ENCODE measurements around the gene WBP1L.

WBP1L gene

GRCh38 chr10:102720337-102720736, 23.4 kb upstream of the WBP1L start:
- Histone ChIP-seq H3K27me3 (no peaks in the 10 kb centered on the region), H3K9me3 (0 out of 2 replicates have a peak, but pooled peaks cover 4% of the 10 kb centered on the region), H3K4me3 (no peak overlapping the region), H3K4me2 (no peak overlapping the region), H3K9ac (no peak overlapping the region), H3K27ac (peak overlapping the region; percentile 38; the same call in 1 of the 2 replicates), H3K36me3 (peaks cover 48% of the 10 kb centered on the region), H4K20me1 (peaks cover 40% of the 10 kb centered on the region), H3K4me1 (peaks cover 63% of the 10 kb centered on the region)
- TF ChIP-seq Cebpa-rat (IDR thresholded peaks at IDR 0.05) = no peak

DNA sequence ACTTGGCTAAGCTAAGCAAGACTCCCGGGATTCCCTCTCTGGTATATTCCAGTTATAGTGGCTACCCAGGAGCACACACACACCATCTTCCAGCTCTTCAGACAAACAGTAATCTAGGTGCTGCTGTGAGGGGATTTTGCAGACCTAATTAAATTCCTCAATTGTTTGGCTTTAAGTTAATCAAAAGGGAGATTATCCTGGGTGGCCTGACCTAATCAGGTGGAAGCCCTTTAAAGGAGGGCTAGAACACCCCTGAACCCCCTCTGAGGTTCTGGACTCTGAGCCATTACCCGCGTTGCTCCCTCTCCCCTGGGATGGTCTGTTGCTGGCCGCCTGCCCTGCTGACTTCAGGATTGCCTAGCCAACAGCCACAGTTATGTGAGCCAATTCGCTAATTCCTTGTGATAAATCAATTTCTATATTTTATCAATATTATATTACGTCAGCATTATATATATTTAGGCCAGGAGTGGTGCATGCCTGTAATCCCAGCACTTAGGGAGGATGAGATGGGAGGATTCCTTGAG, 22.9 kb upstream of the WBP1L start:
- peaks cover 58% of the 10 kb centered on the region for H3K4me1 ChIP-seq
- H3K27me3 ChIP-seq = no peaks in the 10 kb centered on the region
- peaks cover 53% of the 10 kb centered on the region for H3K36me3 ChIP-seq
- no peak overlapping the region for H3K4me2 ChIP-seq
- TF ChIP-seq Cebpa-rat (IDR thresholded peaks at IDR 0.05) = no peak
- H3K4me3 ChIP-seq = no peak overlapping the region
- 0 out of 2 replicates have a peak, but pooled peaks cover 4% of the 10 kb centered on the region for H3K9me3 ChIP-seq
- H3K9ac ChIP-seq = no peak overlapping the region
- peaks cover 44% of the 10 kb centered on the region for H4K20me1 ChIP-seq
- H3K27ac ChIP-seq = 0 out of 2 replicates have a peak overlapping the region, but pooled peaks have one; percentile 26

GRCh38 chr10:102721954-102722353, 21.8 kb upstream of the WBP1L start:
- peaks cover 64% of the 10 kb centered on the region for H3K36me3 ChIP-seq
- no peak overlapping the region for H3K9ac ChIP-seq
- H3K4me2 ChIP-seq = no peak overlapping the region

DNA sequence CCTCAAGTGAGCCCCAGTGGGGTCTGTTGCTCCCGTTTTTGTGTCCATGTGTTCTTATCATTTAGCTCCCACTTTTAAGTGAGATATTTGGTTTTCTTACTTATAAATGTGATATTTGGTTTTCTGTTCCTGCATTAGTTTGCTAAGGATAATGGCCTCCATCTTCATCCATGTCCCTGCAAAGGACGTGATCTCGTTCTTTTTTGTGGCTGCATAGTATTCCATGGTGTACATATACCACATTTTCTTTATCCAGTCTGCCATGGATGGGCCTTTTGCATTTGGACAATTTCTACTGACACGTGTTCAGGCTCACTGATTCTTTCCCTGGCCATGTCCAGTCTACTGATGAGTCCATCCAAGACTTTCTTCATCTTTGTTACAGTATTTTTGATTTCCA, 19.8 kb upstream of the WBP1L start:
- peaks cover 41% of the 10 kb centered on the region for H4K20me1 ChIP-seq
- TF ChIP-seq Cebpa-rat (IDR thresholded peaks at IDR 0.05) = no peak
- H3K4me1 ChIP-seq = peaks cover 31% of the 10 kb centered on the region
- no peak overlapping the region for H3K4me2 ChIP-seq
- 0 out of 2 replicates have a peak, but pooled peaks cover 4% of the 10 kb centered on the region for H3K9me3 ChIP-seq
- H3K27me3 ChIP-seq = no peaks in the 10 kb centered on the region
- H3K36me3 ChIP-seq = peaks cover 80% of the 10 kb centered on the region
- no peak overlapping the region for H3K4me3 ChIP-seq
- H3K27ac ChIP-seq = no peak overlapping the region
- H3K9ac ChIP-seq = no peak overlapping the region

More at GRCh38 chr10:102721954-102722353, 21.8 kb upstream of the WBP1L start:
- Histone ChIP-seq H3K9me3 (0 out of 2 replicates have a peak, but pooled peaks cover 4% of the 10 kb centered on the region), H3K4me3 (no peak overlapping the region), H4K20me1 (peaks cover 53% of the 10 kb centered on the region), H3K27ac (no peak overlapping the region), H3K4me1 (peaks cover 47% of the 10 kb centered on the region), H3K27me3 (no peaks in the 10 kb centered on the region)
- no peak for TF ChIP-seq Cebpa-rat (IDR thresholded peaks at IDR 0.05)

DNA sequence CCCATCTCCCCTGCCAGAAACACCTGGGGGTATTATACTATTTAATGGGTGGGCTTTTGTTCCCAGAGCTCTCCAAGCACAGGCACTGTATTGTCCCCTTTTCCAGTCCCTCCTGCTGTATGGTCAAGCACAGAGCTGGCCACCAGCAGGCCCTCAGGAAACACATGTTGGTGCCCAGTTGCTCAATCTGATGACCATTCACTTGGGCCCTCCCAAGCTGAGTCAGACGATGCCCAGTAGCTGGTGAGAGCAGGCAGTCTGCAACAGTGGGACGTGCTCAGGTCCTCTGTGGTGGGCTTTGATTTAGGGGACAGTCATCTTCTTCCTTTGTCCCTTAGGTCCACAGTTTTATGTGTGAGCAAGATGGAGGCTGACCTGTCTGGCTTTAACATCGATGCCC, 17.5 kb upstream of the WBP1L start:
- H3K27me3 ChIP-seq = no peaks in the 10 kb centered on the region
- no peak overlapping the region for H3K4me3 ChIP-seq
- H3K36me3 ChIP-seq = peaks cover 93% of the 10 kb centered on the region
- no peak overlapping the region for H3K9ac ChIP-seq
- no peak for TF ChIP-seq Cebpa-rat (IDR thresholded peaks at IDR 0.05)
- peaks cover 34% of the 10 kb centered on the region for H4K20me1 ChIP-seq
- 0 out of 2 replicates have a peak, but pooled peaks cover 4% of the 10 kb centered on the region for H3K9me3 ChIP-seq
- H3K4me1 ChIP-seq = peaks cover 13% of the 10 kb centered on the region
- no peak overlapping the region for H3K4me2 ChIP-seq
- H3K27ac ChIP-seq = no peak overlapping the region

GRCh38 chr10:102727037-102727818, 16.5 kb upstream of the WBP1L start:
- H3K4me2 ChIP-seq = no peak overlapping the region
- H3K27me3 ChIP-seq = no peaks in the 10 kb centered on the region
- no peak overlapping the region for H3K9ac ChIP-seq
- peaks cover 7% of the 10 kb centered on the region; the same call in 1 of the 2 replicates for H3K4me1 ChIP-seq
- no peak overlapping the region for H3K4me3 ChIP-seq
- H3K27ac ChIP-seq = no peak overlapping the region
- H3K9me3 ChIP-seq = 0 out of 2 replicates have a peak, but pooled peaks cover 4% of the 10 kb centered on the region
- H3K36me3 ChIP-seq = peaks cover 96% of the 10 kb centered on the region
- H4K20me1 ChIP-seq = peaks cover 27% of the 10 kb centered on the region
- TF ChIP-seq Cebpa-rat (IDR thresholded peaks at IDR 0.05) = no peak

GRCh38 chr10:102729029-102730026, 14.4 kb upstream of the WBP1L start:
- TF ChIP-seq Cebpa-rat (IDR thresholded peaks at IDR 0.05) = no peak
- peaks cover 7% of the 10 kb centered on the region; the same call in 1 of the 2 replicates for H3K4me1 ChIP-seq
- no peaks in the 10 kb centered on the region for H3K9me3 ChIP-seq
- no peak overlapping the region for H3K4me2 ChIP-seq
- H3K36me3 ChIP-seq = peaks cover 96% of the 10 kb centered on the region
- H4K20me1 ChIP-seq = peaks cover 19% of the 10 kb centered on the region; the same call in 1 of the 2 replicates
- no peak overlapping the region for H3K4me3 ChIP-seq
- no peak overlapping the region for H3K9ac ChIP-seq
- H3K27ac ChIP-seq = no peak overlapping the region
- no peaks in the 10 kb centered on the region for H3K27me3 ChIP-seq

DNA sequence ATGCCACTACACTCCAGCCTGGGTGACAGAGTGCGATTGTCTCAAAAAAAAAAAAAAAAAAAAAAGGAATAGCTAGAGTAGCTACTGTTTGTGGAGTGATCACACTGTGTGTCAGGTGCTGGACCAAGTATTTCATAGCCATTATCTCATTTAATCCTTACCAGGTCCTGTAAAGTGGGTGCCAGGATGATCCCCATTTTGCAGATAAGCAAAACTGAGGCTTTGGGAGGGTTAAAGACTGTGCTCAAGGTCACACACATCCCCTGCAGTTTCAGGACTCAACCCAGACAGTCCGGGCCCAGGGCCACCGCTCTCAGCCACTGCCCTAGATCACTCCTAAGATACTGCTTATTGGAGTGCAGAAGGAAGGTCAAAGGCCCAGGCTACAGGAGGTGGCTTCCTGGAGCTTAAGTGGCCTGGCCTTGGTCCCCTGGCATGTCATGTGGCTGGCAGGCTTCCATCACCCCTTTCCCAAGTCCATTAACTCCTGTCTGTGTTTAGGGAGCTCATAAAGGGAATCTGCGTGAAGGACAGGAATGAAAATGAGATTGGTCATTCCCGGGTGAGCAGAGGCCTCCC, 12.4 kb upstream of the WBP1L start:
- Histone ChIP-seq H3K36me3 (peaks cover 99% of the 10 kb centered on the region), H3K4me1 (peaks cover 21% of the 10 kb centered on the region), H3K9me3 (no peaks in the 10 kb centered on the region)

GRCh38 chr10:102732661-102733060, 11.1 kb upstream of the WBP1L start:
- H3K27ac ChIP-seq = no peak overlapping the region
- no peaks in the 10 kb centered on the region for H3K27me3 ChIP-seq
- no peaks in the 10 kb centered on the region for H3K9me3 ChIP-seq
- H3K4me2 ChIP-seq = no peak overlapping the region
- peaks cover 97% of the 10 kb centered on the region for H3K36me3 ChIP-seq
- no peak overlapping the region for H3K9ac ChIP-seq
- no peak overlapping the region for H3K4me3 ChIP-seq
- H3K4me1 ChIP-seq = peaks cover 28% of the 10 kb centered on the region
- no peaks in the 10 kb centered on the region for H4K20me1 ChIP-seq
- TF ChIP-seq Cebpa-rat (IDR thresholded peaks at IDR 0.05) = no peak

More for the DNA sequence above, 12.4 kb upstream of the WBP1L start:
- H3K27me3 ChIP-seq = no peaks in the 10 kb centered on the region
- no peak overlapping the region for H3K9ac ChIP-seq
- no peak overlapping the region for H3K4me2 ChIP-seq
- H3K4me3 ChIP-seq = no peak overlapping the region
- no peak for TF ChIP-seq Cebpa-rat (IDR thresholded peaks at IDR 0.05)
- no peak overlapping the region for H3K27ac ChIP-seq
- H4K20me1 ChIP-seq = peaks cover 7% of the 10 kb centered on the region; the same call in 1 of the 2 replicates

Data from BLaER1 (cell line).